Measurements from ENCODE around the gene TMEM39B. TPM values are rescaled to one million over a fixed set of nuclear protein-coding genes. Genes with fewer than 3 reads are reported as not detected.

TMEM39B gene
- total RNA-seq, 4 donors from 2014 or later, result 2.9 to 6.1 (median 4.8) TPM

GRCh38 chr1:32052887-32053286 lies 19.9 kb upstream of the TMEM39B start:
- no peak for TF ChIP-seq POLR2A (IDR thresholded peaks at IDR 0.05; ENCODE audit: low read depth)
- TF ChIP-seq POLR2AphosphoS5 (IDR thresholded peaks at IDR 0.05), result no peak
- TF ChIP-seq CTCF (IDR thresholded peaks at IDR 0.05), result no peak
- TF ChIP-seq EP300 (IDR thresholded peaks at IDR 0.05), result no peak
- H3K27me3 ChIP-seq, result no peaks in the 10 kb centered on the region
- intact Hi-C loops (cut with DNase I), result no loop called here
- WGBS, result 95% methylated on average over 4 of the region's 4 CpGs
- H3K4me3 ChIP-seq, result no peak overlapping the region
- peaks cover 39 to 77% (median 69%) of the 10 kb centered on the region in 4 donors for H3K36me3 ChIP-seq
- H3K4me1 ChIP-seq, result peaks cover 0 to 8% (median 1%) of the 10 kb centered on the region in 4 donors
- DNase-seq (ENCODE audit: extremely low spot score), result no peak
- H3K9me3 ChIP-seq, result no peaks in the 10 kb centered on the region
- H3K27ac ChIP-seq (replicated peaks in 1 of 4), result no peak overlapping the region

GRCh38 chr1:32055416-32055815 lies 17.3 kb upstream of the TMEM39B start:
- no peak for TF ChIP-seq EP300 (IDR thresholded peaks at IDR 0.05)
- TF ChIP-seq POLR2A (IDR thresholded peaks at IDR 0.05; ENCODE audit: low read depth), result no peak
- TF ChIP-seq POLR2AphosphoS5 (IDR thresholded peaks at IDR 0.05), result no peak
- TF ChIP-seq CTCF (IDR thresholded peaks at IDR 0.05), result no peak
- intact Hi-C loops (cut with DNase I), result no loop called here
- H3K27ac ChIP-seq (replicated peaks in 1 of 4), result no peak overlapping the region
- no peaks in the 10 kb centered on the region for H3K27me3 ChIP-seq
- no peaks in the 10 kb centered on the region for H3K4me1 ChIP-seq
- no peaks in the 10 kb centered on the region for H3K9me3 ChIP-seq
- no peak overlapping the region for H3K4me3 ChIP-seq
- 78% methylated on average over 5 of the region's 5 CpGs for WGBS
- peaks cover 55 to 100% (median 92%) of the 10 kb centered on the region in 4 donors for H3K36me3 ChIP-seq
- no peak for DNase-seq (ENCODE audit: extremely low spot score)

- no peak for TF ChIP-seq EP300 (IDR thresholded peaks at IDR 0.05)
- TF ChIP-seq POLR2A (IDR thresholded peaks at IDR 0.05; ENCODE audit: low read depth), result no peak
- no peak for TF ChIP-seq POLR2AphosphoS5 (IDR thresholded peaks at IDR 0.05)
- no peak for TF ChIP-seq CTCF (IDR thresholded peaks at IDR 0.05)
- 100% methylated on average over 1 of the region's 1 CpG for WGBS
- H3K9me3 ChIP-seq, result no peaks in the 10 kb centered on the region
- DNase-seq (ENCODE audit: extremely low spot score), result no peak
- no peaks in the 10 kb centered on the region for H3K4me1 ChIP-seq
- no peaks in the 10 kb centered on the region for H3K27me3 ChIP-seq
- no peak overlapping the region for H3K4me3 ChIP-seq
- H3K36me3 ChIP-seq, result peaks cover 58 to 100% (median 92%) of the 10 kb centered on the region in 4 donors
- H3K27ac ChIP-seq (replicated peaks in 1 of 4), result no peak overlapping the region
- intact Hi-C loops (cut with DNase I), result no loop called here
Measured at GRCh38 chr1:32056598-32056997, 16.1 kb upstream of the TMEM39B start.

- H3K27ac ChIP-seq (replicated peaks in 1 of 4), result no peak overlapping the region
- DNase-seq (ENCODE audit: extremely low spot score), result no peak
Measured at GRCh38 chr1:32060914-32061313, 11.8 kb upstream of the TMEM39B start.

More at GRCh38 chr1:32060914-32061313, 11.8 kb upstream of the TMEM39B start:
- Histone ChIP-seq H3K9me3 (no peaks in the 10 kb centered on the region), H3K27me3 (no peaks in the 10 kb centered on the region), H3K4me3 (no peak overlapping the region), H3K4me1 (peaks cover 13 to 23% (median 17%) of the 10 kb centered on the region in 4 donors), H3K36me3 (peaks cover 29 to 62% (median 53%) of the 10 kb centered on the region in 4 donors)
- TF ChIP-seq EP300 (IDR thresholded peaks at IDR 0.05) (no peak), CTCF (IDR thresholded peaks at IDR 0.05) (no peak), POLR2AphosphoS5 (IDR thresholded peaks at IDR 0.05) (no peak), POLR2A (IDR thresholded peaks at IDR 0.05; ENCODE audit: low read depth) (no peak)
- intact Hi-C loops (cut with DNase I), result loop anchor here (5.0 kb wide), 1 partner anchor 79 kb away; no protein-coding TSS in a partner anchor
